Esophagus squamous epithelium (tissue), 4 donors: ENCODE results near the gene LCE4A.

Experiments used
- CTCF ChIP-seq, 6 experiments: fragments of 450-650 bp in 4 of 6; fragments of 200-600 bp in 2 of 6; sonication (generic) in 2 of 6; IDR thresholded peaks; one replicate each; pipeline ENCODE4 v1.5.1; 2016 to 2019; ENCODE audit warnings: antibody characterized with exemption in 6 of 6, mild to moderate bottlenecking in 4 of 6, moderate library complexity in 4 of 6
- POLR2A ChIP-seq, 4 donors: fragments of 450-650 bp; IDR thresholded peaks; one replicate each; pipeline ENCODE4 v1.6.1; 2017; ENCODE audit warnings: antibody characterized with exemption in 4 of 4, mild to moderate bottlenecking in 4 of 4, moderate library complexity in 3 of 4

GRCh38 chr1:152728986-152729385 lies 21.0 kb downstream of the LCE4A start:
- TF ChIP-seq CTCF (IDR thresholded peaks at IDR 0.05) (no peak), POLR2A (IDR thresholded peaks at IDR 0.05) (no peak)
